Aorta (tissue), 5 donors: ENCODE data around the gene NFKBIB. TPM values are rescaled to one million over a fixed set of nuclear protein-coding genes. Genes with fewer than 3 reads are reported as not detected.
"Not testable (repeated sequence)": the region's sequence is repeated elsewhere in the genome, so short reads cannot be mapped to it uniquely, and the experiment has no call there.

Experiments used
- ATAC-seq: fragments of 200-7000 bp; cut with Tn5 transposase; one replicate; pipeline ENCODE4 v1.9.1; 2022; ENCODE audit warnings: moderate library complexity; ENCODE audit not compliant: low FRiP score
- DNase-seq, 2 donors: peaks; one replicate each; pipeline ENCODE4 v3.0.0-alpha.2; 2020
- H3K27ac ChIP-seq, 2 donors: one replicate each; pipeline ENCODE4 v1.5.1; 2013; ENCODE audit warnings: low read length in 2 of 2, mild to moderate bottlenecking in 2 of 2, moderate library complexity in 2 of 2, control low read depth in 1 of 2, inconsistent platforms in 1 of 2, low read depth in 1 of 2
- H3K27me3 ChIP-seq, 2 donors: one replicate each; pipeline ENCODE4 v1.6.1; 2013; ENCODE audit warnings: control low read depth in 1 of 2, low read length in 1 of 2, mild to moderate bottlenecking in 1 of 2, moderate library complexity in 1 of 2; ENCODE audit not compliant: insufficient read depth in 2 of 2, control insufficient read depth in 1 of 2
- H3K36me3 ChIP-seq, 2 donors: one replicate each; pipeline ENCODE4 v1.6.1; 2013; ENCODE audit warnings: control low read depth in 1 of 2, low read length in 1 of 2, mild to moderate bottlenecking in 1 of 2; ENCODE audit not compliant: insufficient read depth in 2 of 2, control insufficient read depth in 1 of 2
- H3K4me1 ChIP-seq, 2 donors: one replicate each; pipeline ENCODE4 v1.6.1; 2013; ENCODE audit warnings: low read length in 2 of 2, control low read depth in 1 of 2, mild to moderate bottlenecking in 1 of 2, moderate library complexity in 1 of 2; ENCODE audit not compliant: insufficient read depth in 2 of 2, control insufficient read depth in 1 of 2
- H3K4me3 ChIP-seq, 2 donors: one replicate each; pipeline ENCODE4 v1.5.1; 2013; ENCODE audit warnings: low read length in 2 of 2, control low read depth in 1 of 2, mild to moderate bottlenecking in 1 of 2
- H3K9me3 ChIP-seq: one replicate; pipeline ENCODE4 v1.6.1; 2013; ENCODE audit warnings: mild to moderate bottlenecking, low read length; ENCODE audit not compliant: control insufficient read depth
- WGBS, 2 donors: extraction: QIAGEN DNeasy Blood & Tissue Kit; methylation state at CpG; one replicate each; pipeline ENCODE4 v1.1.7; 2013; 5-methylcytosine and 5-hydroxymethylcytosine counted together
- intact Hi-C, 2 donors: fragments of 100-400 bp; cut with DNase I; formaldehyde crosslinking; loops; one replicate each; pipeline versions ENCODE4 v1.14.2 to v1.15.0; 2022
- polyA plus RNA-seq, 2 donors: library from polyadenylated mRNA; stranded (reverse); fragments of 200-250 nt; gene quantifications; one replicate each; pipeline ENCODE4 v1.2.3, GENCODE V29; 2013
- total RNA-seq, 2 donors: library from RNA; stranded (reverse); fragmentation: NEBNext Ultra II Directional; extraction: Animal tissue kit (Norgen Biotek cat#: 25700); gene quantifications; one replicate each; pipeline ENCODE4 v1.2.1, GENCODE V29; 2021
- donor health status: healthy with polysubstance abuse.
- donor health status: Bipolar disorder and iron deficiency.
- donor health status: DM: no; HTN: no; CAD: no.
- donor health status: DM: no; HTN: no; CAD: no.
- donor health status: DM: yes; HTN: yes; CAD: no.

NFKBIB gene
- total and polyA plus RNA-seq, 4 donors: 16.0 to 30.1 (median 24.0) TPM

DNA sequence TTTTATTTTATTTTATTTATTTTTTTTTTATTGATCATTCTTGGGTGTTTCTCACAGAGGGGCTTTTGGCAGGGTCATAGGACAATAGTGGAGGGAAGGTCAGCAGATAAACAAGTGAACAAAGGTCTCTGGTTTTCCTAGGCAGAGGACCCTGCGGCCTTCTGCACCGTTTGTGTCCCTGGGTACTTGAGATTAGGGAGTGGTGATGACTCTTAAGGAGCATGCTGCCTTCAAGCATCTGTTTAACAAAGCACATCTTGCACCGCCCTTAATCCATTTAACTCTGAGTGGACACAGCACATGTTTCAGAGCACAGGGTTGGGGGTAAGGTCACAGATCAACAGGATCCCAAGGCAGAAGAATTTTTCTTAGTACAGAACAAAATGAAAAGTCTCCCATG lies 44.8 kb upstream of the NFKBIB start:
- WGBS, 2 donors: 87 to 90% methylated on average over 3 of the region's 3 CpGs
- intact Hi-C loops: loop anchor here in 1 of 2 donors (5.0 kb wide), 2 partner anchors 238 to 518 kb away; partner anchors contain the start of genes CATSPERG, EIF3K and MAP4K1

GRCh38 chr19:38855751-38856150 lies 44.0 kb upstream of the NFKBIB start:
- H3K4me1 ChIP-seq, H3K27ac ChIP-seq, intact Hi-C loops, H3K9me3 ChIP-seq, H3K36me3 ChIP-seq, ATAC-seq, H3K27me3 ChIP-seq, H3K4me3 ChIP-seq, DNase-seq: not testable (repeated sequence)
- 91 to 94% methylated on average over 22 to 34 of the region's 37 CpGs for WGBS, 2 donors

More for the DNA sequence above, 44.8 kb upstream of the NFKBIB start:
- H3K4me1 ChIP-seq, H3K36me3 ChIP-seq, H3K9me3 ChIP-seq, H3K27ac ChIP-seq, H3K27me3 ChIP-seq, H3K4me3 ChIP-seq, ATAC-seq, DNase-seq: not testable (repeated sequence)

GRCh38 chr19:38856813-38857212 lies 43.0 kb upstream of the NFKBIB start:
- DNase-seq (no peak), ATAC-seq (no peak)
- WGBS, 2 donors: 78 to 81% methylated on average over 3 of the region's 3 CpGs
- no peaks in the 10 kb centered on the region for H3K27me3 ChIP-seq
- no peaks in the 10 kb centered on the region for H3K4me1 ChIP-seq
- H3K36me3 ChIP-seq: no peaks in the 10 kb centered on the region
- no peaks in the 10 kb centered on the region for H3K9me3 ChIP-seq
- no peak overlapping the region for H3K27ac ChIP-seq
- H3K4me3 ChIP-seq: no peak overlapping the region
- intact Hi-C loops: no loop called here

DNA sequence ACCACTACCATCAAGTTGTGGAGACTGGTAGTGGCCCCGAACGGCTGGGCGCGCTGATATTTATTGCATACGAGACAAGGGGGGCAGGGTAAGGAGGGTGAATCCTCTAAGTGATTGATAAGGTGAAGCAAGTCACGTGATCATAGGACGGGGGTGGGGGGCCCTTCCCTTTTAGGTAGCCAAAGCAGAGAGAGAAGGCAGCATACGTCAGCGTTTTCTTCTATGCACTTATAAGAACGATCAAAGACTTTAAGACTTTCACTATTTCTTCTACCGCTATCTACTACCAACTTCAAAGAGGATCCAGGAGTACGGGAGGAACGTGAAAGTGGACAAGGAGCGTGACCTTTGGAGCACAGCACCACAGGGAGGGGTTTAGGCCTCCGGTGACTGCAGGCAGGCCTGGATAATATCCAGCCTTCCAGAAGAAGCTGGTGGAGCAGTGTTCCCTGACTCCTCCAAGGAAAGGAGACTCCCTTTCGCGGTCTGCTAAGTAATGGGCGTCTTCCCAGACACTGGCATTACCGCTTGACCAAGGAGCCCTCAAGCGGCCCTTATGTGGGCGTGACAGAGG lies 40.1 kb upstream of the NFKBIB start:
- H3K36me3 ChIP-seq, ATAC-seq, H3K4me1 ChIP-seq, H3K27ac ChIP-seq, H3K27me3 ChIP-seq, H3K9me3 ChIP-seq, intact Hi-C loops, DNase-seq, H3K4me3 ChIP-seq: not testable (repeated sequence)
- 74 to 76% methylated on average over 20 to 21 of the region's 21 CpGs for WGBS, 2 donors

GRCh38 chr19:38861368-38861767 lies 38.4 kb upstream of the NFKBIB start:
- intact Hi-C loops: no loop called here
- no peaks in the 10 kb centered on the region for H3K4me1 ChIP-seq
- H3K27ac ChIP-seq: no peak overlapping the region
- no peaks in the 10 kb centered on the region for H3K9me3 ChIP-seq
- no peaks in the 10 kb centered on the region for H3K36me3 ChIP-seq
- ATAC-seq: no peak
- H3K27me3 ChIP-seq: no peaks in the 10 kb centered on the region
- WGBS, 2 donors: 96 to 97% methylated on average over 3 of the region's 3 CpGs
- H3K4me3 ChIP-seq: no peak overlapping the region
- no peak for DNase-seq

DNA sequence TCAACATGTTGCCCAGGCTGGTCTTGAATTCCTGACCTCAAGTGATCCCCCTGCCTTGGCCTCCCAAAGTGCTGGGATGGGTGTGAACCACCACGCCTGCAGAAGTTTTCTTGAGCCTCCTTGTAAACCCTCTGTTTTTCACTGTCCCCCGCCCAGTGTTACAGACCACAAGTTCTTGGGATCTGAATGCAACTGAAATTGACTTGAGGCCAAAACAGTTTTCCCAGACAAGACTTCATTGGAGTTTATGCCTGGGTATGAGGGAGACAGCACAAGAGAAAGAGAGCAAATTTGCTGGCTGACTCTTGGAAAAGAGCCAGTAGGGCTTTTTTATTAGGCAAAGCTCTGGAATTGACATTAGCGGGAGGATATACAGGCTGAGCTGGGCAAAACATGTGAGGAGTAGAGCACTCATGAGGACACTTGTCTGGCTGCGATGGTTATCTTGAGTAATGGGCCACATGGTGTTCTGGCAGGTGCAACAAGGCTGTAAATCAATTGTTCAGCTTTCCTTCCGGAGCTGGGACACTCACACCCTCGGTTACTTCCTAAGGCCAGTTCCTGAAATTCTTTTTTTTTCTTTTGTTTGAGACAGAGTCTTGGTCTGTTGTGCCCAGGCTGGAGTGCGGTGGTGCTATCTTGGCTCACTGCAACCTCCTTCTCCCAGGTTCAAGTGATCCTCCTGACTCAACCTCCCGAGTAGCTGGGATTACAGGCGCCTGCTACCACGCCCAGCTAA lies 37.3 kb upstream of the NFKBIB start:
- Histone ChIP-seq H3K4me1 (no peaks in the 10 kb centered on the region), H3K4me3 (no peak overlapping the region), H3K36me3 (no peaks in the 10 kb centered on the region), H3K27me3 (no peaks in the 10 kb centered on the region), H3K27ac (no peak overlapping the region), H3K9me3 (no peaks in the 10 kb centered on the region)
- intact Hi-C loops: no loop called here
- DNase-seq: no peak
- 67 to 69% methylated on average over 10 of the region's 10 CpGs for WGBS, 2 donors
- no peak for ATAC-seq

GRCh38 chr19:38867171-38867780 lies 32.5 kb upstream of the NFKBIB start:
- no peak for DNase-seq
- Histone ChIP-seq H3K9me3 (no peaks in the 10 kb centered on the region), H3K27me3 (no peaks in the 10 kb centered on the region), H3K4me1 (no peaks in the 10 kb centered on the region), H3K4me3 (no peak overlapping the region), H3K36me3 (no peaks in the 10 kb centered on the region), H3K27ac (no peak overlapping the region)
- WGBS, 2 donors: 89 to 93% methylated on average over 10 of the region's 10 CpGs
- ATAC-seq: no peak
- intact Hi-C loops: no loop called here

DNA sequence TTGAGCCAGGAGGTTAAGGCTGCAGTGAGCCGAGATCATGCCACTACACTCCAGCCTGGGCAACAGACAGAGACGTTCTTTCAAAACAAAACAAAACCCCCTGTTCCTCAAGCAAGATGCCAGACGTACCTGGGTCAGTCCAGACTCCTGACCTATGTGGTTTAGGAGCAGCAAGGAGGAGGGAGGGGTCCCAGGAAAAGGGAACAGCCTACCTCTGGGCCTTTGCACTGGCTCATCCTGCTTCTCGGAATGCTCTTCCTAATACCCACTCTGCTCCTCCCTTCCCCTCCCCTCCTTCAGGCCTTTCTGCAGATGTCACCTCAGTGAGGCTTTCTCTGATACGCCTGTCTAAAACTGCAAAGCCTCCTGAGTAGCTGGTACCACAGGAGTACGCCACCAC lies 31.2 kb upstream of the NFKBIB start:
- no peaks in the 10 kb centered on the region for H3K27me3 ChIP-seq
- no peaks in the 10 kb centered on the region for H3K9me3 ChIP-seq
- ATAC-seq (no peak), DNase-seq (no peak)
- WGBS, 2 donors: 89 to 91% methylated on average over 6 of the region's 6 CpGs
- intact Hi-C loops: no loop called here
- no peak overlapping the region for H3K4me3 ChIP-seq
- no peaks in the 10 kb centered on the region for H3K36me3 ChIP-seq
- H3K27ac ChIP-seq: no peak overlapping the region
- H3K4me1 ChIP-seq: no peaks in the 10 kb centered on the region
